Gastroesophageal sphincter (tissue), 3 donors: ENCODE data around the gene LARGE1.

Source experiments
- CTCF ChIP-seq, 4 experiments: fragments of 200-600 bp in 2 of 4; fragments of 450-650 bp in 2 of 4; sonication (generic) in 1 of 4; IDR thresholded peaks; one replicate each; pipeline ENCODE4 v1.5.1; 2017 to 2019; ENCODE audit warnings: antibody characterized with exemption in 4 of 4, mild to moderate bottlenecking in 2 of 4, moderate library complexity in 2 of 4
- POLR2A ChIP-seq, 2 donors: fragments of 450-650 bp; IDR thresholded peaks; one replicate each; pipeline ENCODE4 v1.6.1; 2017; ENCODE audit warnings: antibody characterized with exemption in 2 of 2, mild to moderate bottlenecking in 2 of 2, moderate library complexity in 1 of 2

GRCh38 chr22:33598821-33599220 is 321.5 kb downstream of the LARGE1 start:
- TF ChIP-seq POLR2A (IDR thresholded peaks at IDR 0.05) (no peak), CTCF (IDR thresholded peaks at IDR 0.05) (no peak)
